HepG2 (cell line): ENCODE results near the gene HTRA2.
A peak's percentile ranks its signal among the peaks of the same experiment; 100 is the strongest.

Experiments used
- ELF4 ChIP-seq: sonication (generic); formaldehyde crosslinking; IDR thresholded peaks from 2 replicates; pipeline ENCODE4 v1.5.0; 2020; ENCODE audit warnings: missing genetic modification reagents, mild to moderate bottlenecking, moderate library complexity, borderline replicate concordance
- EP300 ChIP-seq, 3 experiments: sonication (generic) in 1 of 3; formaldehyde crosslinking in 1 of 3; IDR thresholded peaks; 2 replicates each; pipeline versions ENCODE4 v1.5.1 to v1.6.1; 2011 to 2020; ENCODE audit warnings: low read depth in 2 of 3, low read length in 2 of 3, borderline replicate concordance in 1 of 3, improper control_type of control experiment in 1 of 3, mild to moderate bottlenecking in 1 of 3, missing genetic modification reagents in 1 of 3, moderate library complexity in 1 of 3
- FOSL1 ChIP-seq: sonication (generic); formaldehyde crosslinking; IDR thresholded peaks from 2 replicates; pipeline ENCODE4 v1.9.0; 2021; ENCODE audit warnings: missing genetic modification reagents, borderline replicate concordance
- KDM4B ChIP-seq: sonication (generic); formaldehyde crosslinking; IDR thresholded peaks from 2 replicates; pipeline ENCODE4 v1.4.0; 2020; ENCODE audit warnings: missing genetic modification reagents
- NR2F1 ChIP-seq, 2 experiments: fragments of 450-650 bp in 1 of 2; formaldehyde crosslinking in 1 of 2; IDR thresholded peaks; 2 replicates each; pipeline versions ENCODE4 v1.5.0 to v1.6.1; 2016 to 2020; ENCODE audit warnings: mild to moderate bottlenecking in 1 of 2, missing compliant biosample characterization in 1 of 2, missing genetic modification reagents in 1 of 2, moderate library complexity in 1 of 2
- POLR2A ChIP-seq, 2 experiments: IDR thresholded peaks; 2 replicates each; pipeline ENCODE4 v1.6.1; 2011; ENCODE audit warnings: low read depth in 2 of 2, low read length in 2 of 2, mild to moderate bottlenecking in 1 of 2, moderate library complexity in 1 of 2; ENCODE audit not compliant: insufficient read depth in 1 of 2
- REST ChIP-seq, 2 experiments: IDR thresholded peaks; 2 replicates each; pipeline ENCODE4 v1.6.1; 2011 to 2012; ENCODE audit warnings: low read length in 2 of 2, borderline replicate concordance in 1 of 2, low read depth in 1 of 2, mild to moderate bottlenecking in 1 of 2, moderate library complexity in 1 of 2
- SIN3A ChIP-seq: IDR thresholded peaks from 2 replicates; pipeline ENCODE4 v1.6.1; 2011; ENCODE audit warnings: low read depth, mild to moderate bottlenecking, control low read depth, low read length, borderline replicate concordance
- SIN3B ChIP-seq: fragments of 150-350 bp; IDR thresholded peaks from 2 replicates; pipeline ENCODE4 v1.6.1; 2014; ENCODE audit warnings: low read length
- XRCC5 ChIP-seq: fragments of 200-400 bp; formaldehyde crosslinking; optimal IDR thresholded peaks from 2 replicates; pipeline ENCODE3; 2017; ENCODE audit warnings: mild to moderate bottlenecking, low read length
- YY1 ChIP-seq: IDR thresholded peaks from 2 replicates; pipeline ENCODE4 v1.6.1; 2011; ENCODE audit warnings: low read length, low read depth, moderate library complexity, mild to moderate bottlenecking; ENCODE audit not compliant: insufficient read depth, insufficient replicate concordance
- ZFP41 ChIP-seq: sonication (generic); formaldehyde crosslinking; IDR thresholded peaks from 2 replicates; pipeline ENCODE4 v1.4.0; 2020; ENCODE audit warnings: mild to moderate bottlenecking, missing genetic modification reagents, borderline replicate concordance
- TF ChIP-seq, protein P1 (sequence below): sonication (generic); formaldehyde crosslinking; IDR thresholded peaks from 2 replicates; pipeline ENCODE4 v1.5.0; 2020; ENCODE audit warnings: mild to moderate bottlenecking, missing genetic modification reagents, moderate library complexity

- TF ChIP-seq NR2F1 (CRISPR knock-in tag; IDR thresholded peaks at IDR 0.05) (no peak), SIN3A (no peak), REST (IDR thresholded peaks at IDR 0.05; ENCODE audit: borderline replicate concordance in 1 of 2, low read depth in 1 of 2, low read length in 2 of 2) (no peak), YY1 (no peak), XRCC5 (no peak), SIN3B (no peak), EP300 (IDR thresholded peaks at IDR 0.05; ENCODE audit: low read depth in 2 of 2, low read length in 2 of 2) (no peak), EP300 (CRISPR knock-in tag; IDR thresholded peaks at IDR 0.05; ENCODE audit: borderline replicate concordance) (no peak), KDM4B (CRISPR knock-in tag) (no peak), ELF4 (CRISPR knock-in tag) (no peak), POLR2A (IDR thresholded peaks at IDR 0.05; ENCODE audit: insufficient read depth in 1 of 2, low read depth in 2 of 2, low read length in 2 of 2) (peak in 1 of 2 experiments; percentile 5; a peak in 1 of 4 replicates), ZFP41 (CRISPR knock-in tag) (no peak), FOSL1 (no peak)
- TF ChIP-seq, protein P1, sequence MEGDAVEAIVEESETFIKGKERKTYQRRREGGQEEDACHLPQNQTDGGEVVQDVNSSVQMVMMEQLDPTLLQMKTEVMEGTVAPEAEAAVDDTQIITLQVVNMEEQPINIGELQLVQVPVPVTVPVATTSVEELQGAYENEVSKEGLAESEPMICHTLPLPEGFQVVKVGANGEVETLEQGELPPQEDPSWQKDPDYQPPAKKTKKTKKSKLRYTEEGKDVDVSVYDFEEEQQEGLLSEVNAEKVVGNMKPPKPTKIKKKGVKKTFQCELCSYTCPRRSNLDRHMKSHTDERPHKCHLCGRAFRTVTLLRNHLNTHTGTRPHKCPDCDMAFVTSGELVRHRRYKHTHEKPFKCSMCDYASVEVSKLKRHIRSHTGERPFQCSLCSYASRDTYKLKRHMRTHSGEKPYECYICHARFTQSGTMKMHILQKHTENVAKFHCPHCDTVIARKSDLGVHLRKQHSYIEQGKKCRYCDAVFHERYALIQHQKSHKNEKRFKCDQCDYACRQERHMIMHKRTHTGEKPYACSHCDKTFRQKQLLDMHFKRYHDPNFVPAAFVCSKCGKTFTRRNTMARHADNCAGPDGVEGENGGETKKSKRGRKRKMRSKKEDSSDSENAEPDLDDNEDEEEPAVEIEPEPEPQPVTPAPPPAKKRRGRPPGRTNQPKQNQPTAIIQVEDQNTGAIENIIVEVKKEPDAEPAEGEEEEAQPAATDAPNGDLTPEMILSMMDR, result no peak
Observed at GRCh38 chr2:74504591-74504990, 25.1 kb upstream of the HTRA2 start.
